HG03139 (cell line): ENCODE results near the gene LCOR.

ENCODE experiments used
- ATAC-seq: cut with Tn5 transposase; IDR thresholded peaks from one replicate; pipeline ENCODE4 v1.9.1; 2021; ENCODE audit not compliant: unreplicated experiment

Gene LCOR

DNA sequence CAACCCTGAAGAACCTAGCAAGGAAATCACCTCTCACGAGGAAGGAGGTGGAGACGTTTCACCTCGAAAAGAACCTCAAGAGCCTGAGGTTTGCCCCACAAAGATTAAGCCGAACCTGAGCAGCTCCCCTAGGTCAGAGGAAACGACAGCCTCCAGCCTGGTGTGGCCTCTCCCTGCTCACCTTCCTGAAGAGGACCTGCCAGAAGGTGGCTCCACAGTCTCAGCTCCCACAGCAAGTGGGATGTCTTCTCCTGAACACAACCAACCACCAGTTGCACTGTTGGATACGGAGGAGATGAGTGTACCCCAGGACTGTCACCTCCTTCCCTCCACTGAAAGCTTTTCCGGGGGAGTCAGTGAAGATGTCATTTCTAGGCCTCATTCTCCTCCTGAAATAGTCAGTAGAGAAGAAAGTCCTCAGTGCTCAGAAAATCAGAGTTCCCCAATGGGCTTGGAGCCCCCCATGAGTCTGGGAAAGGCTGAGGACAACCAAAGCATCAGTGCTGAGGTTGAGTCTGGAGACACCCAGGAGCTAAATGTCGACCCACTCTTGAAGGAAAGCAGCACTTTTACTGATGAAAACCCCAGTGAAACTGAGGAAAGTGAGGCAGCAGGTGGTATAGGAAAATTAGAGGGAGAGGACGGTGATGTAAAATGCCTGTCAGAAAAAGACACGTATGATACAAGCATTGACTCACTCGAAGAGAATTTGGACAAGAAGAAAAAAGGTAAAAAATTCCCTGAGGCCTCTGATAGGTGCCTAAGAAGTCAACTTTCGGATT lies 150.2 kb downstream of the LCOR start:
- ATAC-seq = no peak

GRCh38 chr10:96984541-96985131 lies 152.5 kb downstream of the LCOR start:
- ATAC-seq = peak; percentile 79

GRCh38 chr10:96986200-96986856 lies 154.2 kb downstream of the LCOR start:
- no peak for ATAC-seq

DNA sequence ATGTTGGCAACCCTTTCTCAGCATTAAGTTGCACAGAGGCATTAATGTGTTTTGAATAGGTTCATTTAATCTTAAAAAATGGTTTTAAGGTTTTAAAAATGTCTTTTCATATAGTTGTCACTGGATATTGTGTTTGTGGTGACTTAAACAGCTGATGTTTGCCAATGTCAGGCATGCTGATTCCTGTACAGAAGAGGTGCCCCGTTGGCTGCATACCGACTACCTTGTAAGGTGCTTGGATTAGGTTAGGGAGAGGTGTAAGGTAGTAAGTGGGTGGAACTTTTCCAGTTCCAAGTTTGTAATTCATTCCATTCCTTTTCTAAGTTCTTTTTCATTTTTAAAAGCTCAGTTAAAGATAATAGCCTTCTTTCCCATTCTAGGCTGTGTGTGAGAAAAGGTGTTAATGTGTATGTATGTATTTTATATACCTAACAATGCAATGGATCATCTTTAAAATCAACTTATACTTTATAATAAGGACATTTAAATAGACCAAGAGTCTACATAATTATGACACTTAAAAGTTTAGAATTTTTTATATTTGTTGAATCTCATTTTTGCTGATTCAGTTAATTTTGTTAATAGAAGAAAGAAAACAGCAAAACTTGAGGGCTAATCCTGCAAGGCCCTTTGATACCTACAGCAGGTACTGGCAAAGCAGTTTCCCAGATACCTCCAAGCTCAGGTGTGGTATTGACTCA lies 155.2 kb downstream of the LCOR start:
- no peak for ATAC-seq

GRCh38 chr10:96987842-96988175 lies 155.7 kb downstream of the LCOR start:
- no peak for ATAC-seq

DNA sequence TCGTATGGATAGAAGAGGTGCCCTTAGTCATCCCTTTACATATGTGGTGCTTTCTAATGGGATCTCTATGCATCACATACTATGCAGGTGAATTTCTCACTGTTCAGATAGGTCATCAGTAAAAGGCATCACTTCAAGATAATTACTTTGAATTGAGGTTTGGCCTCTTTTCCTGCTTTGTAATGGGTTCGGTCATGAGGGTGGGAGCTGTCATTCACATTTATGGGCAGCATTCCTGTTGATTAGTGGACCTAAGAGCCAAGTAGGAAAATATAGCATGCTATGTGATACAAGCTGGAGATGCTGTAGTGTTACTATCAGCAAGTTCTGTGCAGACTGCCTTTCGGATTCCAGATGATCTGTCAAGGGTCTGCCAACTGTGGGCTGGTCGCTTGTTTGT lies 156.3 kb downstream of the LCOR start:
- no peak for ATAC-seq

DNA sequence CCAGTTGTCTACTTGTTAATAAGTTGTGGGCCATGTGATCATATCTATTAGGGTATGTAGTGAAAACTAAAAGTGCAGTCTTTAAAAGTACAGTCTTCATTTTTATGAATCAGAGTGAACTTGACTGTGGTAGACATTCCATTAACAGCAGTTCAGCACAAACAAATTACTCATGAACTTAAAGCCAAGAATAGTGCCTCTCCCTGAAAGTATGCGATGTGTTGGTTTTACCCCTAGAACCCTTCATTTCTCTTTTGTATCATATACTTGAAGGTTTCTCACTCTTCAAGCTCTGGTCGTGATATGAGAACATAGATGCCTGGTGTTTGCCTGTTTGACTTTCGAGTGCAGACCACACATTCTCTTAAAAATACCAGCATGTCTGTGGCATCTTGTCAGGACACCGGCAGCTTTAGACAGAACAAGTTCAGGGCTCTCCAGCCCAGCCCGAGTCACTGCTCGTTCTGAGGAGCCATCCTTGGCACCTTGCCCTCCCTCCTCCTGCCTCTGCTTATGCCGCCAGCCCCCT lies 159.3 kb downstream of the LCOR start:
- no peak for ATAC-seq

GRCh38 chr10:96992721-96993120 lies 160.6 kb downstream of the LCOR start:
- ATAC-seq = peak; percentile 60

DNA sequence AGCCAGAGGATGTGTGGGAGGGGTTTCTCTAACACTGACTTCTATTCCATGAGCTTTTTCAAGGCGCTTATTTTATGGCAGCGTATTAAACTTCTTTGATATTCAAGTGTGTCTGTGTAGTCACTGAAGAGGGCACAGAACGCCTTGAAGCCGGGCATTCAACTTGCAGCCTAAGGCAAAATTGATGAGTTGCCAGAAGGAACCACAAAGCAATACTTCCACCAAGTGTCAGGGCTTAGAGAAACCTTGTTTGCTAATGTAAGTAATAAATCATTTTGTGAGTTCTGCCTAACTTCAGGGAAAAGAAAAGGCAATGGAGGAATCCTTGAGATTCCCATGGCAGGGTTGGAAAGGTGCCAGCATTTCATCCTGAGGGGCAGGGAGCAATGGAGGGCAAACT lies 163.8 kb downstream of the LCOR start:
- no peak for ATAC-seq

DNA sequence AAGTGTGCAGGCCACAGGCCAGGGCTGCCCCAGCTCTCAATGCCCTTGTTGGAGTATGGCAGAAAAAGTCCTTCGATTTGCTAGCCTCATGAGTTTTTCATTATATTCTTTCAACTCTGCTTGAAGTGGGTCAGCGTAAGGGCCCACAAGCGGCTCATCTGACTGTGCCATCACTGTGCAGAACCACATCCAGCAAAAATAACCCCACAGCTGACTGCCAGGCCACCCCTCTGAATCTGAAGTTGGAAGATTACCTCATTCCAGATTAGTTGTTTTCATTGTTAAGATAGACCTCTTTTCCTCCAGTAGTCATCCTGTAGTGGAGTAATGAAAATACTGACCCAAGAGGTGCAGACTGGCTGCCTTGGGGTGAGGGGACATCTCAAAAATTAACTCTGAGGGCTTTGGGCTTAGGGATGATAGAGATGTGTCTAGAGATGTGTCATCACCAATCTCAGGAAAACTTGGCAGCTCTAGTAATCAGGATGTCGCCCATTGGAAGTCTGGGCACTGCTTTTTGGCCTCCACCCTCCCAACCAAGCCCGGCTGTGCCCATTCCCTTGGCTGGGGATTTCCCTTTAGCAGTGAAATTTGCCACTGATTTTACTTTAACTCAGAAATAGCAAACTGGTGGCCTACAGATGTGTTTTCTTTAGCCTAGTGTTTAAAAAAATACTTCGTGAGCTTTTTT lies 164.3 kb downstream of the LCOR start:
- ATAC-seq = no peak

- no peak for ATAC-seq
These were observed 166.3 kb downstream of the LCOR start for GRCh38 chr10:96998329-96998888.

- no peak for ATAC-seq
These were observed 167.2 kb downstream of the LCOR start for GRCh38 chr10:96999337-96999736.

DNA sequence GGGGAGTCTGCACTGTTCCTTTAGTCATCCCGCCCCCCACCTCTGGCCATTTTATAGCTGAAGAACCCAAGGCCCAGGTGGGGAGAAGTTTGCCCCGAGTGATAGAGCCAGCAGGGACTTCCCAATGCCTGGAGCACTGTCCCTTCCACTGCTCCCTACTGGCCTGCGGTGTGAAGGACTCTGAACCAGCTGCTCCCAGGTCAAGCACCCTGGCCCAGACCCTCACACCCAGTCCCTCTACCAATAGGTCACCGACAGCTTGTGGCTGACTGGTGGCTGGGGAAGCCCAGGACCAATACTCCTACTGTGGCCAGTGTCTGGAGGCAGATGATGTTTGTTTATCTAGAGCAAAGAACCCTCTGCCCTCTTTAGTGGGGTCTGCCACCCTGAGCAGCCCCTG lies 167.9 kb downstream of the LCOR start:
- no peak for ATAC-seq

GRCh38 chr10:97000487-97001182 lies 168.5 kb downstream of the LCOR start:
- no peak for ATAC-seq

- no peak for ATAC-seq
These were observed 169.3 kb downstream of the LCOR start for GRCh38 chr10:97001183-97001991.

DNA sequence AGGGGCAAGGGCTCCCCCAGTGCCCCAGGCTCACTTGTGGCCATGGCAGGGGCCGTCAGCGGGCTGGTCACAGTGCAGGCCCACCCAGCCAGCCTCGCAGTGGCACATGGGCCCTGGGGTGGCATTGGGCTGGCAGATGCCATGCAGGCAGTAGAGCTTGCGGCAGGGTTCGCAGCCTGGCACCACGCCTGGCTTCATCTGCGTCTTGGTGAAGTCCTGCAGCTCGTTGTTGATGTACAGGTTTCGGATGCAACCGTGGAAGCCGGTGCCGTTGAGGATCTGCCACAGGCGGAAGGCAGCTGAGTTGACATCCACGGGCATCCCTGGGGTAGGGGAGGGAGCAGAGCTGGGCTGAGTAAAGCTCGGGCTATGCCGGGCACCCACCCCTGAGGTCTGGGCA lies 170.6 kb downstream of the LCOR start:
- no peak for ATAC-seq

DNA sequence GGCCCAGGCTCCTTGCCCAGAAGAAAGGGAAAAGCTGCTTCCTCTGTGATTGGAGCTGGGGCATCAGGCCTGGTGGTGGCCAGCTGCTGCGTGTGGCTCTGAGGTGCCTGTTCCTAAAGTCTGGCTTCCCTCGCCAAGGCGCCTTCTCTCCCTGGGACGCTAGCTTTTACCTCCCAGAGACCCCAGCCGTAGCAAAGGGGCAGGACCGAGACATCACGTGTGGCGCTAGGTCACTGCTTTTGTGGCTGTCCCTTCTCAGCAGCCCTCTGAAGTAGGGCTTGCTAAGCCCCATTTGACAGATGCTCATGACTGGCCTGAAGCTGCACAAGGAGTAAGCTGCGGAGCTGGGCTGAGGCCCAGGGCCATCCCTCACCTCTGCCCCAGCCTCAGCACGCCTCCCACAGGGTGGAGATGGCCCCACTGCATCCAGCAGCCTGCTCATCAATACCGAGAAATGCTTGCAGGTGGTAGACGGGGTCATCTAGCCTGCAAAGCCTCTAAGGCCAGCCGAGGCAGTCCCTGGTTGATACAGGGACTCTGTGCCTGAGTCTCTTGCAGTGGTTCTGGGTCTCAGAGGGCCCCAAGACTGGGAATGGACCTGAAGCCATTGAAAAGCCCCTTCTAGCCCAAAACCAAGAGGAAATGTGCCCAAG lies 171.2 kb downstream of the LCOR start:
- no peak for ATAC-seq

DNA sequence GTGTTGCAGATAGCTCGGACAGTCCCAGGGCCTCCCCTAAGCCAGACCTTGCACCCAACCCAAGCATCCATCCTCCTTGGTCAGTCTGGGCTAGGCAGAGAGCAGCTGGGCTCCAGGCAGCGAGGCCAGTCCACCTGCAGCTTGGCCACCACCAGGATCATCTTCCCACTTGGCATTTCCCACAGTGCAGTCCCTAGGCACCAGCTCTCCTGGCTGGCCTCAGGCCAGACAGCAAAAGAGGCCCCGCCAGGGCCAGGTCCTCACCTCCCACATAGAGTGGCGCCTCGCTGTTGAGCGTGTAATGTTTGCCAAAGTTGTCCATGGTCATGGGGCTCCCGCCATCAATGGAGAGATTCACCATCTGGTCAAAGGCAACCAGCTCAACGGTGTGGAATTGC lies 171.7 kb downstream of the LCOR start:
- no peak for ATAC-seq

GRCh38 chr10:97004591-97004990 lies 172.5 kb downstream of the LCOR start:
- ATAC-seq = no peak
